ENCODE results near the gene CIB4. TPM values are rescaled to one million over a fixed set of nuclear protein-coding genes. Genes with fewer than 3 reads are reported as not detected.

The CIB4 gene
- total and polyA plus RNA-seq, 2 of the 4 experiments (the other 2 are of a cell fraction), result not detected

DNA sequence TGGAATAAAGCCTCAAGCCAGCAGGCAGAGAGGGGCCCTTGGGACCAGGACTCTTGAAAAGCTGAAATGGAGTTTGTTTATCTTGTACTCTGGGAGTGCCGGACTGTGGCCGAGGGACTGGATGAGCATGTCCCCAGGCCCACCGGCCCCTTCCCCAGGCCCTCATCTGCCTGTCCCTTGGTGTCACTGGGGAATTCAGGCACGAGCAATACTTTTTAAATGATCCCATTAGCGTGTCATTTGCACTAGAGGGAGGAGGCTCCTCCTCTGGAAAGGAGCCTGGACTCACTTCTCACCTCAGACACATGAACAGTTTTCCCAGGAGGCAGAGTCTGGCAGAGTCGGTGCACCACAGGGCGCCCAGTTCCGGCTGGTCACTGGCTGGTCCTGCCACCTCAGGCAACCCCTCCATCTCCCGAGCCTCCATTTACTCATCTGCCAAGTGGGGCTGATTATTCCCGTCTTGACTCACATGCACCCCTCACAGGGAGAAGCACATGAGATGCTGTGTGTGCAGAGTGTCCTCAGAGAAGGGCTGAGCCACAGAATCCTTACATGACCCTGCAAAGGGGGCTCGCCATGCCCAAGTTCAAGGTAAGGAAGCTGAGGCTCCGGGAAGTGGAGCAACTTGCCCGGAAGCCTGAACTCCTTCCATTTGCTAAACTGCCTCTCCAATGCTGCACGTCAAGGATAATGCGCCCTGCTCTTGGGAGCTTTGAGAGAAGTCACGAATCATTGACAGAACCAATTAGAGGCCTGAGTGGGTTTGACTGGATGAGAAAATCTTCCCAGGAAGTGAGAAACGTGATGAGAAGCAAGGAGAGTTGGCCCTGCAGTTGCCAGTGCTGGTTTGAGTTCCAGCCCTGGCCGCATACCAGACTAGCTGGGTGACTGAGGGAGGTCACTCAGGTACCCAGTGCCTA lies 26.7 kb downstream of the CIB4 start:
- no peak overlapping the region for H3K4me3 ChIP-seq (ENCODE audit: insufficient read depth, low read depth, low read length)

More for the DNA sequence above, 26.7 kb downstream of the CIB4 start:
- Histone ChIP-seq H3K27ac (ENCODE audit: insufficient read depth, low read length) (no peak overlapping the region), H3K36me3 (ENCODE audit: control insufficient read depth, insufficient read depth, low read length) (no peaks in the 10 kb centered on the region), H3K18ac (ENCODE audit: low read depth, low read length) (no peak overlapping the region), H2BK20ac (ENCODE audit: low read depth, low read length) (no peak overlapping the region), H4K5ac (ENCODE audit: low read depth, low read length) (no peak overlapping the region), H3K9me3 (ENCODE audit: control insufficient read depth, insufficient read depth, low read length) (no peaks in the 10 kb centered on the region), H2BK5ac (ENCODE audit: low read depth, low read length, poor library complexity, severe bottlenecking) (no peak overlapping the region), H3K79me1 (ENCODE audit: low read depth in 1 of 2, low read length in 2 of 2) (no peaks in the 10 kb centered on the region), H2AK5ac (ENCODE audit: low read depth, low read length) (no peak overlapping the region), H4K91ac (ENCODE audit: insufficient read depth, low read depth, low read length) (no peak overlapping the region), H2AK9ac (replicated peaks; ENCODE audit: low read depth, low read length, poor library complexity) (no peak overlapping the region), H4K8ac (ENCODE audit: low read depth in 2 of 2, low read length in 2 of 2) (no peak overlapping the region), H3K4me1 (ENCODE audit: control insufficient read depth, insufficient read depth, low read length) (peaks cover 2% of the 10 kb centered on the region; the same call in 1 of the 2 replicates), H3K9ac (ENCODE audit: low read depth, low read length) (no peak overlapping the region), H2BK120ac (ENCODE audit: low read depth, low read length) (no peak overlapping the region), H4K20me1 (ENCODE audit: insufficient read depth, low read length) (no peaks in the 10 kb centered on the region), H3K14ac (replicated peaks; ENCODE audit: low read depth, low read length) (no peak overlapping the region), H3K9me1 (ENCODE audit: insufficient read depth, low read length) (no peaks in the 10 kb centered on the region), H3K23ac (ENCODE audit: low read depth, low read length) (no peak overlapping the region), H3K56ac (ENCODE audit: extremely low read depth, insufficient read depth, low read length) (no peak overlapping the region), H3K4ac (ENCODE audit: low read depth, low read length) (no peak overlapping the region), H3K4me2 (ENCODE audit: low read depth, low read length) (no peak overlapping the region), H2AFZ (replicated peaks; ENCODE audit: low read length, poor library complexity) (no peak overlapping the region), H2BK15ac (ENCODE audit: low read depth, low read length) (no peak overlapping the region), H3K27me3 (ENCODE audit: control insufficient read depth, insufficient read depth, low read length) (peaks cover 90% of the 10 kb centered on the region)
- dilution Hi-C loops (cut with HindIII; ENCODE audit: low sequenced_read_pairs, unreplicated experiment), result no loop called here
- WGBS, 2 experiments (ENCODE audit: extremely low coverage in 2 of 2, insufficient read length in 1 of 2), result 62% methylated on average over 3 of the region's 18 CpGs; no CpG with 5 or more reads in 1 of the 2 experiments
- ATAC-seq (ENCODE audit: low read depth), result no peak
- in situ Hi-C loops (cut with MboI; ENCODE audit: low sequenced_read_pairs), result no loop called here
- intact Hi-C loops (cut with micrococcal nuclease), result no loop called here
- TF ChIP-seq POLR2A (IDR thresholded peaks at IDR 0.05; ENCODE audit: low read depth, low read length), result no peak
- TF ChIP-seq SMC3 (IDR thresholded peaks at IDR 0.05; ENCODE audit: low read depth, low read length), result no peak
- TF ChIP-seq, protein P1, sequence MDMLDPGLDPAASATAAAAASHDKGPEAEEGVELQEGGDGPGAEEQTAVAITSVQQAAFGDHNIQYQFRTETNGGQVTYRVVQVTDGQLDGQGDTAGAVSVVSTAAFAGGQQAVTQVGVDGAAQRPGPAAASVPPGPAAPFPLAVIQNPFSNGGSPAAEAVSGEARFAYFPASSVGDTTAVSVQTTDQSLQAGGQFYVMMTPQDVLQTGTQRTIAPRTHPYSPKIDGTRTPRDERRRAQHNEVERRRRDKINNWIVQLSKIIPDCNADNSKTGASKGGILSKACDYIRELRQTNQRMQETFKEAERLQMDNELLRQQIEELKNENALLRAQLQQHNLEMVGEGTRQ (IDR thresholded peaks at IDR 0.05; ENCODE audit: low read depth, low read length), result no peak
- no peak for TF ChIP-seq MAZ (IDR thresholded peaks at IDR 0.05; ENCODE audit: borderline replicate concordance, low read depth, low read length)
- TF ChIP-seq, protein P2, sequence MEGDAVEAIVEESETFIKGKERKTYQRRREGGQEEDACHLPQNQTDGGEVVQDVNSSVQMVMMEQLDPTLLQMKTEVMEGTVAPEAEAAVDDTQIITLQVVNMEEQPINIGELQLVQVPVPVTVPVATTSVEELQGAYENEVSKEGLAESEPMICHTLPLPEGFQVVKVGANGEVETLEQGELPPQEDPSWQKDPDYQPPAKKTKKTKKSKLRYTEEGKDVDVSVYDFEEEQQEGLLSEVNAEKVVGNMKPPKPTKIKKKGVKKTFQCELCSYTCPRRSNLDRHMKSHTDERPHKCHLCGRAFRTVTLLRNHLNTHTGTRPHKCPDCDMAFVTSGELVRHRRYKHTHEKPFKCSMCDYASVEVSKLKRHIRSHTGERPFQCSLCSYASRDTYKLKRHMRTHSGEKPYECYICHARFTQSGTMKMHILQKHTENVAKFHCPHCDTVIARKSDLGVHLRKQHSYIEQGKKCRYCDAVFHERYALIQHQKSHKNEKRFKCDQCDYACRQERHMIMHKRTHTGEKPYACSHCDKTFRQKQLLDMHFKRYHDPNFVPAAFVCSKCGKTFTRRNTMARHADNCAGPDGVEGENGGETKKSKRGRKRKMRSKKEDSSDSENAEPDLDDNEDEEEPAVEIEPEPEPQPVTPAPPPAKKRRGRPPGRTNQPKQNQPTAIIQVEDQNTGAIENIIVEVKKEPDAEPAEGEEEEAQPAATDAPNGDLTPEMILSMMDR (conservative IDR thresholded peaks at IDR 0.05; ENCODE audit: low read depth, low read length), result no peak
- TF ChIP-seq RFX5 (IDR thresholded peaks at IDR 0.05; ENCODE audit: low read depth, low read length), result no peak
- TF ChIP-seq RAD21 (IDR thresholded peaks at IDR 0.05; ENCODE audit: low read length), result no peak
- TF ChIP-seq, protein P3, sequence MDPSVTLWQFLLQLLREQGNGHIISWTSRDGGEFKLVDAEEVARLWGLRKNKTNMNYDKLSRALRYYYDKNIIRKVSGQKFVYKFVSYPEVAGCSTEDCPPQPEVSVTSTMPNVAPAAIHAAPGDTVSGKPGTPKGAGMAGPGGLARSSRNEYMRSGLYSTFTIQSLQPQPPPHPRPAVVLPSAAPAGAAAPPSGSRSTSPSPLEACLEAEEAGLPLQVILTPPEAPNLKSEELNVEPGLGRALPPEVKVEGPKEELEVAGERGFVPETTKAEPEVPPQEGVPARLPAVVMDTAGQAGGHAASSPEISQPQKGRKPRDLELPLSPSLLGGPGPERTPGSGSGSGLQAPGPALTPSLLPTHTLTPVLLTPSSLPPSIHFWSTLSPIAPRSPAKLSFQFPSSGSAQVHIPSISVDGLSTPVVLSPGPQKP (IDR thresholded peaks at IDR 0.05; ENCODE audit: borderline replicate concordance, low read depth, low read length), result no peak
- no peak for TF ChIP-seq RCOR1 (IDR thresholded peaks at IDR 0.05; ENCODE audit: insufficient replicate concordance, low read length)
- TF ChIP-seq BHLHE40 (IDR thresholded peaks at IDR 0.05; ENCODE audit: low read depth, low read length), result no peak
- TF ChIP-seq FOS (IDR thresholded peaks at IDR 0.05; ENCODE audit: low read depth, low read length), result no peak
- TF ChIP-seq CHD1 (IDR thresholded peaks at IDR 0.05; ENCODE audit: low read depth, low read length), result no peak
- no peak for TF ChIP-seq NFE2L2 (IDR thresholded peaks at IDR 0.05; ENCODE audit: low read depth, low read length)
- TF ChIP-seq MXI1 (IDR thresholded peaks at IDR 0.05; ENCODE audit: borderline replicate concordance, low read depth, low read length), result no peak
- no peak for TF ChIP-seq MAFK (IDR thresholded peaks at IDR 0.05; ENCODE audit: low read depth, low read length)
- ChIA-PET POLR2A (ENCODE audit: unreplicated experiment) (no interaction called here), CTCF (interaction anchor here (1.6 kb wide), 1 partner anchor 130 kb away, joined by 9 read pairs; no protein-coding TSS in a partner anchor)
- no TSS peak for BruUV-seq (replicated peaks)
- no peak for DNase-seq

Measured in IMR-90 (cell line).